NT2/D1 (cell line): Measurements from ENCODE around the gene KCNQ1.

Experiments used
- DNase-seq: peaks from one replicate; pipeline ENCODE4 v3.0.0-alpha.2; 2011; ENCODE audit warnings: low read depth, low spot score
- H3K27me3 ChIP-seq: 2 replicates; pipeline ENCODE4 v1.6.0; 2011; ENCODE audit warnings: mild to moderate bottlenecking; ENCODE audit not compliant: insufficient read length, insufficient read depth
- H3K36me3 ChIP-seq: 2 replicates; pipeline ENCODE4 v1.6.1; 2011; ENCODE audit warnings: mild to moderate bottlenecking, low read length, mixed read lengths; ENCODE audit not compliant: insufficient read depth, insufficient read length
- H3K4me1 ChIP-seq: 2 replicates; pipeline ENCODE4 v1.5.1; 2011; ENCODE audit not compliant: insufficient read depth, insufficient read length
- H3K4me3 ChIP-seq: 2 replicates; pipeline ENCODE4 v1.5.1; 2011; ENCODE audit warnings: low read depth; ENCODE audit not compliant: insufficient read length
- H3K9ac ChIP-seq: 2 replicates; pipeline ENCODE4 v1.6.0; 2011; ENCODE audit warnings: low read depth; ENCODE audit not compliant: insufficient read length
- H3K9me3 ChIP-seq: 2 replicates; pipeline ENCODE4 v1.5.1; 2011; ENCODE audit warnings: mild to moderate bottlenecking, low read length; ENCODE audit not compliant: insufficient read depth
- SUZ12 ChIP-seq: IDR thresholded peaks from 2 replicates; pipeline ENCODE4 v1.6.1; 2011; ENCODE audit not compliant: insufficient read length, insufficient read depth; ENCODE audit errors: extremely low read depth
- YY1 ChIP-seq: IDR thresholded peaks from 2 replicates; pipeline ENCODE4 v1.6.1; 2011; ENCODE audit not compliant: insufficient read length, insufficient read depth
- ZNF274 ChIP-seq: IDR thresholded peaks from 2 replicates; pipeline ENCODE4 v1.6.1; 2011; ENCODE audit warnings: mild to moderate bottlenecking, low read depth, low read length

Gene KCNQ1

GRCh38 chr11:2657697-2658284 lies 213.0 kb downstream of the KCNQ1 start:
- Histone ChIP-seq H3K4me1 (no peaks in the 10 kb centered on the region), H3K36me3 (no peaks in the 10 kb centered on the region), H3K9me3 (peaks cover 37% of the 10 kb centered on the region), H3K9ac (no peak overlapping the region), H3K27me3 (peaks cover 34% of the 10 kb centered on the region), H3K4me3 (no peak overlapping the region)
- TF ChIP-seq YY1 (no peak), SUZ12 (no peak), ZNF274 (no peak)
- no peak for DNase-seq

DNA sequence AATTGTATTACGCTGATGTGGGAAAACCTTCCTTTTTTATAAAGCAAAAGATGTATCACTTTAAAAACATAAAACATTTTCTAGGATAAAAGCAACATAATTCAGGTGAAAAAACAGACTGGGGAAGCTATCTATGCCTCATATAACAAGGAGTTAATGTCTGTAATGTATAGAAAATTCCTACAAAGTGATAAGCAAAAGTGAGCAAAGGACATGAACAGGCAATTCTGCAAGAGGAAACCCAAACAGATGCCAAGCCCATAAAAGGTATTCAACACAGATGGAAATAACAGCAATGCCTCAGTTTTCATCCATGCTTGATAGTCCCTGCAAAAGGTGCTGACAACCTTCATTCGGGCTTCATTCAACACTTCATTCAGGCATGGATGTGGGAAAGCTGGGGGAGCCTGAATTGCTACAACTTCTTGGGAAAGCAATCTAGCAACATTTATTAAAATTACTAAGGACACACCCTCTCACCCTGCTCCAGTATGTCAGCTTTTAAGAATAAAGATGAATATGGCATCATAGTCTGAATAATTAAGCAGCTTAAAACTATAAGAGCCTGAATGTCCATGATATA lies 215.6 kb downstream of the KCNQ1 start:
- H3K9me3 ChIP-seq, result peaks cover 37% of the 10 kb centered on the region
- peaks cover 24% of the 10 kb centered on the region for H3K27me3 ChIP-seq
- no peak overlapping the region for H3K9ac ChIP-seq
- no peak for TF ChIP-seq SUZ12
- no peak for TF ChIP-seq ZNF274
- TF ChIP-seq YY1, result no peak
- H3K36me3 ChIP-seq, result no peaks in the 10 kb centered on the region
- no peaks in the 10 kb centered on the region for H3K4me1 ChIP-seq
- H3K4me3 ChIP-seq, result no peak overlapping the region
- no peak for DNase-seq

GRCh38 chr11:2661173-2662023 lies 216.6 kb downstream of the KCNQ1 start:
- H3K36me3 ChIP-seq, result no peaks in the 10 kb centered on the region
- peaks cover 17% of the 10 kb centered on the region for H3K27me3 ChIP-seq
- peaks cover 37% of the 10 kb centered on the region for H3K9me3 ChIP-seq
- TF ChIP-seq YY1 (no peak), SUZ12 (no peak), ZNF274 (no peak)
- no peak for DNase-seq
- no peaks in the 10 kb centered on the region for H3K4me1 ChIP-seq
- no peak overlapping the region for H3K4me3 ChIP-seq
- H3K9ac ChIP-seq, result no peak overlapping the region

- H3K4me1 ChIP-seq, result no peaks in the 10 kb centered on the region
- no peak for DNase-seq
- TF ChIP-seq YY1, result no peak
- no peak for TF ChIP-seq ZNF274
- TF ChIP-seq SUZ12, result no peak
- peaks cover 13% of the 10 kb centered on the region for H3K27me3 ChIP-seq
- peaks cover 37% of the 10 kb centered on the region for H3K9me3 ChIP-seq
- no peak overlapping the region for H3K9ac ChIP-seq
- no peak overlapping the region for H3K4me3 ChIP-seq
- no peaks in the 10 kb centered on the region for H3K36me3 ChIP-seq
Measured at GRCh38 chr11:2662024-2662312, 217.2 kb downstream of the KCNQ1 start.

DNA sequence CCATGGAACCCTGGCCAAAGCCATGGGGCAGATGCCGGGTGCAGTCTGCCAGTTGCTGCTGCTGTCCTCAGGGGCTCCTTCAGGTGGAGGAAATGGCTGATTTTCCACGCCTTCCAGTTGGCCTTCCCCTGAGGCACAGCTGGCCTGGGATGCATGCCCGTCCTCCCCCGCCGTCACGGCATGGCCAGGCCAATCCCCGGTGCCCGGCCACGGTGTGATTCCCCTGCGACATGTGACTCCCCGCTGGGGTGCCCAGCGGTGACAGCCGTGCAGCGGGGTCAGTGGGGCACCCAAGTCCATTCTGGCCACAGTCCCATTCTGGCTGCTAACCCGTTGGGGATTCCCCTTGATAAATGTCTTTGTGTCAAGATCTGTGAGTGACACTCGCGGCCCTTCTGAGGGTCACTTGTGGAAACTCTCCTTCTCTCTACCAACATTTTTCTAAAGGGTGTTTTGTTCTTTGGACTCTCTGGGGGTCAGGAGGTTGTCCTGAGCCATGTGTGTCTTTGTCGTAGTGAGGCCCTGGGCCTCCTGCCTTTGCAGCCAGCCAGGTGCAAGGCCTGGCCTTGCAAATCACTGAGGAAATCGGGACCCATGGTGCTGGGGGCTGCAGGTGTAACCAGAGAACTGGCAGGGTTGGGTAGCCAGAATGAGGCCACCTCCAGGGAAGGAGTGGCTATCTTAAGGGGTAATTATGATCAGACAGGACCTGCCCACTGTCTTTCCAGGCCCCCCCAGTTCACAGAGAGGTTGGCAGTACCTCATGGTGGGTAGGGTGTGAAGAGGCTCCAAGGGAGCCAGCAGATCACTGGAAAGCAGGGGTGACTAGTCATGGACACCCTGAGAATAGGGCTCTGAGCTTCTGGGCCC lies 217.9 kb downstream of the KCNQ1 start:
- Histone ChIP-seq H3K27me3 (peaks cover 9% of the 10 kb centered on the region), H3K9ac (no peak overlapping the region), H3K36me3 (no peaks in the 10 kb centered on the region), H3K9me3 (peaks cover 37% of the 10 kb centered on the region), H3K4me3 (no peak overlapping the region), H3K4me1 (no peaks in the 10 kb centered on the region)
- TF ChIP-seq SUZ12 (no peak), ZNF274 (no peak), YY1 (no peak)
- no peak for DNase-seq

GRCh38 chr11:2663506-2663905 lies 218.7 kb downstream of the KCNQ1 start:
- Histone ChIP-seq H3K9me3 (peaks cover 36% of the 10 kb centered on the region), H3K36me3 (peaks cover 3% of the 10 kb centered on the region), H3K4me3 (no peak overlapping the region), H3K27me3 (peaks cover 5% of the 10 kb centered on the region), H3K9ac (no peak overlapping the region), H3K4me1 (no peaks in the 10 kb centered on the region)
- DNase-seq, result no peak
- no peak for TF ChIP-seq ZNF274
- TF ChIP-seq SUZ12, result no peak
- no peak for TF ChIP-seq YY1

DNA sequence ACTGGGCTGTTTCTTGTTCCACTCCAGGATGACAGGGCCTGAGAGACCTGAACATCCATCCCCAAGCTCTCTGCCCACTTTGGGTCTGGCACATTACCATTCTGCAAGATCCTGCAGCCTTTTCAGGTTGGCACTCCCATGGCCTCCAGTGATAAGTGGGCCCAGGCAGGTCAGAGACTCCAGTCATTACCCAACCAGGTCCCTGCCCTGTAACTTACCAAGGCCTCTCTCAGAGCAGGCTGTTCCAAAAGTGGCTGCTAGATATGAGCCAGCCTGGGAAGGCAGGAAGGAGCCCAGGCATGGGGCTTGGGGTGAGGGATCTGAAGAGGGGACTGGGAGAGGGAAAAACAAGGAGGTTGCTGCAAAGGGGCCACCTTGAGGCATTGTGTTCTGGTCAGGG lies 219.1 kb downstream of the KCNQ1 start:
- peaks cover 2% of the 10 kb centered on the region for H3K27me3 ChIP-seq
- H3K9me3 ChIP-seq, result peaks cover 32% of the 10 kb centered on the region
- DNase-seq, result no peak
- no peaks in the 10 kb centered on the region for H3K4me1 ChIP-seq
- H3K36me3 ChIP-seq, result peaks cover 3% of the 10 kb centered on the region
- TF ChIP-seq SUZ12, result no peak
- no peak for TF ChIP-seq ZNF274
- TF ChIP-seq YY1, result no peak
- H3K4me3 ChIP-seq, result no peak overlapping the region
- H3K9ac ChIP-seq, result no peak overlapping the region
